Caco-2 (cell line): ENCODE measurements around the gene MCAT. TPM values are rescaled to one million over a fixed set of nuclear protein-coding genes. Genes with fewer than 3 reads are reported as not detected.
A peak's percentile ranks its signal among the peaks of the same experiment; 100 is the strongest.

Experiments
- BruUV-seq: library from RNA; stranded (reverse); fragments of 400-500 nt; replicated peaks from 2 replicates; lab custom pipeline; 2021; lab: Mats Ljungman, UMichigan
- CTCF ChIA-PET: fragments of 300-600 bp; sonication (Branson Sonifier 250); formaldehyde crosslinking; loops from one replicate; lab custom pipeline; 2022; ENCODE audit warnings: antibody characterized with exemption; lab: Charles Lee
- POLR2A ChIA-PET: fragments of 300-600 bp; sonication (Branson Sonifier 250); formaldehyde crosslinking; loops from one replicate; lab custom pipeline; 2022; ENCODE audit warnings: antibody characterized with exemption; lab: Charles Lee
- DNase-seq, 2 experiments: peaks; one replicate each; pipeline versions ENCODE4 v3.0.0 to v3.0.0-alpha.2; 2020 to 2022
- H3K27me3 ChIP-seq: replicated peaks from 2 replicates; pipeline ENCODE4 v1.6.0; 2011; ENCODE audit warnings: low read length; ENCODE audit not compliant: control insufficient read depth, insufficient read depth
- H3K36me3 ChIP-seq: 2 replicates; pipeline ENCODE4 v1.5.1; 2011; ENCODE audit warnings: low read length; ENCODE audit not compliant: control insufficient read depth, insufficient read depth
- H3K4me1 ChIP-seq: fragments of 250-450 bp; sonication (Bioruptor Pico); 2 replicates; pipeline ENCODE4 v1.5.1; 2020; ENCODE audit warnings: mild to moderate bottlenecking
- H3K4me3 ChIP-seq: 2 replicates; pipeline ENCODE4 v1.5.1; 2011; ENCODE audit warnings: low read depth, mild to moderate bottlenecking, control low read depth, low read length
- H3K9me3 ChIP-seq: fragments of 250-450 bp; sonication (Bioruptor Pico); 2 replicates; pipeline ENCODE4 v1.5.1; 2020; ENCODE audit warnings: mild to moderate bottlenecking, moderate library complexity
- H3K27ac Mint-ChIP-seq: one replicate; pipeline ENCODE4 v1.8.0; 2022; ENCODE audit warnings: mixed read lengths; ENCODE audit not compliant: unreplicated experiment
- H3K27me3 Mint-ChIP-seq: one replicate; pipeline ENCODE4 v1.8.0; 2022; ENCODE audit warnings: mixed read lengths; ENCODE audit not compliant: insufficient read depth, unreplicated experiment
- H3K36me3 Mint-ChIP-seq: one replicate; pipeline ENCODE4 v1.8.0; 2022; ENCODE audit warnings: mild to moderate bottlenecking, mixed read lengths; ENCODE audit not compliant: insufficient read depth, unreplicated experiment
- H3K4me1 Mint-ChIP-seq: one replicate; pipeline ENCODE4 v1.8.0; 2022; ENCODE audit warnings: low read depth, mixed read lengths; ENCODE audit not compliant: unreplicated experiment
- H3K4me3 Mint-ChIP-seq: one replicate; pipeline ENCODE4 v1.8.0; 2022; ENCODE audit warnings: mild to moderate bottlenecking, moderate library complexity, mixed read lengths; ENCODE audit not compliant: unreplicated experiment
- H3K9me3 Mint-ChIP-seq: one replicate; pipeline ENCODE4 v1.8.0; 2022; ENCODE audit warnings: mixed read lengths; ENCODE audit not compliant: unreplicated experiment
- intact Hi-C: fragments of 100-400 bp; cut with micrococcal nuclease; formaldehyde crosslinking; loops from one replicate; pipeline ENCODE4 v1.10.0; 2022; ENCODE audit not compliant: unreplicated experiment
- total RNA-seq: library from RNA; stranded (reverse); gene quantifications from 2 replicates; pipeline ENCODE4 v1.2.3, GENCODE V29; 2022
- TF ChIP-seq, protein P1 (sequence below), 2 experiments: fragments of 200-600 bp in 1 of 2; IDR thresholded peaks; 1 replicate in 1 of 2; 2 replicates in 1 of 2; pipeline versions ENCODE4 v1.5.1 to v1.8.0; 2011 to 2022; ENCODE audit warnings: antibody characterized with exemption in 1 of 2, control low read depth in 1 of 2, inconsistent platforms in 1 of 2, low read depth in 1 of 2, low read length in 1 of 2, mild to moderate bottlenecking in 1 of 2, moderate library complexity in 1 of 2; ENCODE audit not compliant: insufficient read depth in 1 of 2, severe bottlenecking in 1 of 2, unreplicated experiment in 1 of 2

The MCAT gene
- total RNA-seq, 1 experiment from 2014 or later: 23.5 TPM

DNA sequence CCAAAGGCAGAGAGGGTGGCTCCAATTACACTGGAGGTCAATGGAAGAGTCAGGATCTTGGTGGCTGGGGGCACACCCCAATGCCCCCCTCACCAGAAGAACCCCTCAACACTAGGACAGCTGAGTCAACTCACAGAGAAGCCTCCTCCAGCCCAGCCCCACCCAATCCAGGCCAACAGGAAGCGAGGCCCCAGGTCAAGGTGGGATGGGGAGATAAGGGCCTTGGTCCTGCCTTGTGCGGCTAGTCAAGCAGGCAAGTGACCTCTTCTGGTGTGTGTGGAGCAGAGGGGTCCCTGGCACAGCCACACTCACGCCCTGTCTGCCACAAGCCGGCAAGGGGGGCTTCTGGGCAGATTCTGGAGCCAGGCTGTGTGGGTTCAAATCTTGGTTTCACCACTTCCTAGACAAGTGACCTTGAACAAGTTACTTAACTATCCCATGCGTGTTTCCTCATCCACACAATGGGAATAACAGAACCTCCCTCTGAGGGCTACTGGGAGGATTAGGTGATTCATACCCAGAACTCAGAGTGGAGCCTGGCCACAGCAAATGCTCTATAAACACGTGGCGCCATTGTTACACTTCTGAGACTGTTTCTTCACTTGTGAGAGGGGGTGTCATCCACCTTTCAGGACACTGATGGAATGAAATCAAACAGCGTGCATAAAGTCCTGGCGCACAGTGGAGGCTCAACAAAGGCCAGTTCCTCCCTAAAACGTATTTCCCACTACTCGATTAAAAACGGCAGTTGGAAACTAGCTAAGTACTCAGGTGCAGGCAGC is 40.5 kb upstream of the MCAT start:
- CTCF ChIA-PET: no interaction called here
- peak overlapping the region; percentile 82 for H3K27ac Mint-ChIP-seq
- Histone ChIP-seq H3K27me3 (no peaks in the 10 kb centered on the region), H3K36me3 (peaks cover 6% of the 10 kb centered on the region), H3K4me1 (peaks cover 13% of the 10 kb centered on the region; the same call in 1 of the 2 replicates), H3K4me3 (no peak overlapping the region), H3K9me3 (no peaks in the 10 kb centered on the region)
- H3K9me3 Mint-ChIP-seq: no peaks in the 10 kb centered on the region
- peak overlapping the region; percentile 46 for H3K4me3 Mint-ChIP-seq
- intact Hi-C loops: no loop called here
- BruUV-seq: no TSS peak
- POLR2A ChIA-PET: no interaction called here
- peaks cover 17% of the 10 kb centered on the region for H3K4me1 Mint-ChIP-seq
- H3K36me3 Mint-ChIP-seq: peaks cover 20% of the 10 kb centered on the region
- TF ChIP-seq, protein P1, sequence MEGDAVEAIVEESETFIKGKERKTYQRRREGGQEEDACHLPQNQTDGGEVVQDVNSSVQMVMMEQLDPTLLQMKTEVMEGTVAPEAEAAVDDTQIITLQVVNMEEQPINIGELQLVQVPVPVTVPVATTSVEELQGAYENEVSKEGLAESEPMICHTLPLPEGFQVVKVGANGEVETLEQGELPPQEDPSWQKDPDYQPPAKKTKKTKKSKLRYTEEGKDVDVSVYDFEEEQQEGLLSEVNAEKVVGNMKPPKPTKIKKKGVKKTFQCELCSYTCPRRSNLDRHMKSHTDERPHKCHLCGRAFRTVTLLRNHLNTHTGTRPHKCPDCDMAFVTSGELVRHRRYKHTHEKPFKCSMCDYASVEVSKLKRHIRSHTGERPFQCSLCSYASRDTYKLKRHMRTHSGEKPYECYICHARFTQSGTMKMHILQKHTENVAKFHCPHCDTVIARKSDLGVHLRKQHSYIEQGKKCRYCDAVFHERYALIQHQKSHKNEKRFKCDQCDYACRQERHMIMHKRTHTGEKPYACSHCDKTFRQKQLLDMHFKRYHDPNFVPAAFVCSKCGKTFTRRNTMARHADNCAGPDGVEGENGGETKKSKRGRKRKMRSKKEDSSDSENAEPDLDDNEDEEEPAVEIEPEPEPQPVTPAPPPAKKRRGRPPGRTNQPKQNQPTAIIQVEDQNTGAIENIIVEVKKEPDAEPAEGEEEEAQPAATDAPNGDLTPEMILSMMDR (IDR thresholded peaks at IDR 0.05; ENCODE audit: insufficient read depth in 1 of 2, low read depth in 1 of 2, low read length in 1 of 2, severe bottlenecking in 1 of 2, unreplicated experiment in 1 of 2): no peak
- H3K27me3 Mint-ChIP-seq: no peaks in the 10 kb centered on the region
- no peak for DNase-seq

DNA sequence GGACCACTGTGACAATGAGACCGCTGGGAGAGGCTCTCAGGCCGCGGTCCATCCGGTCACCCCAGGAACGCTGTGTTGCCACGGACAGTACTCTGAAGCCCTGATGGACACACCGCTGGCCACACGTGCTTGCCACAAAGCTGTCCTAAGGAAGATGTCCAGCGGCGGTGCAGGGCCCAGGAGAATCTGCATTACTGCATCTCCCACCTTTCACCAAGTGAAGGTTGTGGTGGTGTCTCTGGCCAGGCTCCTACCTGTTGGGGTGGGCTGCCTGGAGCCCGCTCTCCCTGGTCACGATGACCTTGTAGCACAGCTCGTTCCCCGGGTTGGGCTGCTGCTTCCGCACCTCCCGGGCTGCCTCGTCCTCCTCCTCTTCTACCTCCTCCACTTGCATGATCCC is 39.5 kb upstream of the MCAT start:
- H3K9me3 Mint-ChIP-seq: no peaks in the 10 kb centered on the region
- H3K36me3 ChIP-seq: peaks cover 6% of the 10 kb centered on the region
- H3K9me3 ChIP-seq: no peaks in the 10 kb centered on the region
- no peak overlapping the region for H3K27ac Mint-ChIP-seq
- no peak overlapping the region for H3K4me3 ChIP-seq
- peaks cover 22% of the 10 kb centered on the region for H3K36me3 Mint-ChIP-seq
- CTCF ChIA-PET: no interaction called here
- no TSS peak for BruUV-seq
- TF ChIP-seq, protein P1 (IDR thresholded peaks at IDR 0.05; ENCODE audit: insufficient read depth in 1 of 2, low read depth in 1 of 2, low read length in 1 of 2, severe bottlenecking in 1 of 2, unreplicated experiment in 1 of 2): no peak
- peaks cover 17% of the 10 kb centered on the region for H3K4me1 Mint-ChIP-seq
- intact Hi-C loops: no loop called here
- H3K4me1 ChIP-seq: peaks cover 9% of the 10 kb centered on the region; the same call in 1 of the 2 replicates
- no peaks in the 10 kb centered on the region for H3K27me3 Mint-ChIP-seq
- POLR2A ChIA-PET: no interaction called here
- H3K4me3 Mint-ChIP-seq: no peak overlapping the region
- no peak for DNase-seq
- H3K27me3 ChIP-seq: no peaks in the 10 kb centered on the region

DNA sequence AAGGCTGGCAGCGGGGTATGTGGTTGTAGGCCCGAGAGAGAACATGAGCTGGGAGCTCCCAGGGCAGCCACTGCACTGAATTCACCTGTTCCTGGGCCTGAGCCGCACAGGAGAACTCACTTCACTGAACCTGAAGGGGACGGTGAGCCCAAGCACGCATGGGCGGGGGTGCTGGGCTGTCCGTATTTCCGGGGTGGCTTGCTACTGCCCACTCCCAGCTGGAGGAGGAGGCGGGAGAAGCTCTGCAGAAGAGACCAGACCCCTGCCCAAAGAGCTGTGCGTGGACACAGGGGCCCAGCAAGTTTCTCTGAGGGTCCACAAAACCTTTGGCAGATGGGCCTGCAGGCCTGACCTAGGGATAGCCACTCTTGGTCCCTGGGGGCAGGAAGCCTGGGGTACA is 38.9 kb upstream of the MCAT start:
- Histone ChIP-seq H3K4me3 (no peak overlapping the region), H3K36me3 (peaks cover 6% of the 10 kb centered on the region), H3K4me1 (peaks cover 9% of the 10 kb centered on the region; the same call in 1 of the 2 replicates), H3K27me3 (no peaks in the 10 kb centered on the region), H3K9me3 (no peaks in the 10 kb centered on the region)
- CTCF ChIA-PET: no interaction called here
- no peak for DNase-seq
- TF ChIP-seq, protein P1 (IDR thresholded peaks at IDR 0.05; ENCODE audit: insufficient read depth in 1 of 2, low read depth in 1 of 2, low read length in 1 of 2, severe bottlenecking in 1 of 2, unreplicated experiment in 1 of 2): no peak
- Mint-ChIP-seq H3K4me3 (no peak overlapping the region), H3K36me3 (peaks cover 22% of the 10 kb centered on the region), H3K4me1 (peaks cover 17% of the 10 kb centered on the region), H3K27me3 (no peaks in the 10 kb centered on the region), H3K9me3 (no peaks in the 10 kb centered on the region), H3K27ac (no peak overlapping the region)
- intact Hi-C loops: no loop called here
- BruUV-seq: no TSS peak
- POLR2A ChIA-PET: no interaction called here
